Hematopoietic multipotent progenitor cell (in vitro differentiated cells): ENCODE measurements around the gene CCL5. TPM values are rescaled to one million over a fixed set of nuclear protein-coding genes. Genes with fewer than 3 reads are reported as not detected.

Experiments used
- DNase-seq, 3 donors: peaks; one replicate each; pipeline ENCODE4 v3.0.0-alpha.2; 2011 to 2015; ENCODE audit warnings: low read depth in 2 of 3, low spot score in 2 of 3
- total RNA-seq: library from RNA; depleted of rRNA; stranded (reverse); fragments of >200 nt; gene quantifications from one replicate; pipeline ENCODE4 v1.2.3, GENCODE V29; 2012

Gene CCL5
- 1.3 TPM for total RNA-seq

- DNase-seq, result no peak
Observed at GRCh38 chr17:35879773-35880654, at the start of gene CCL5. Gene CCL5 (minus strand): TSS chr17:35880360.

GRCh38 chr17:35927714-35928113 is 47.6 kb upstream of the CCL5 start:
- no peak for DNase-seq

- DNase-seq, result no peak
Observed at GRCh38 chr17:35923609-35924114, 43.5 kb upstream of the CCL5 start.

GRCh38 chr17:35920229-35920628 is 40.1 kb upstream of the CCL5 start:
- DNase-seq, result no peak

GRCh38 chr17:35918665-35919064 is 38.5 kb upstream of the CCL5 start:
- DNase-seq, result no peak

- no peak for DNase-seq
Observed at GRCh38 chr17:35917519-35918213, 37.5 kb upstream of the CCL5 start.

- peak in 1 of 3 donors; percentile 22 for DNase-seq
Observed at GRCh38 chr17:35915153-35915964, 35.2 kb upstream of the CCL5 start.

GRCh38 chr17:35914354-35914753 is 34.2 kb upstream of the CCL5 start:
- DNase-seq, result no peak

- DNase-seq, result no peak
Observed at GRCh38 chr17:35913609-35914008, 33.4 kb upstream of the CCL5 start.

- no peak for DNase-seq
Observed at GRCh38 chr17:35912942-35913341, 32.8 kb upstream of the CCL5 start.

- DNase-seq, result no peak
Observed at GRCh38 chr17:35912339-35912912, 32.3 kb upstream of the CCL5 start.

GRCh38 chr17:35909408-35909807 is 29.2 kb upstream of the CCL5 start:
- DNase-seq, result no peak

GRCh38 chr17:35907691-35908090 is 27.5 kb upstream of the CCL5 start:
- DNase-seq, result no peak

- no peak for DNase-seq
Observed at GRCh38 chr17:35906926-35907637, 26.9 kb upstream of the CCL5 start.

GRCh38 chr17:35906191-35906925 is 26.2 kb upstream of the CCL5 start:
- peak in 1 of 3 donors; percentile 23 for DNase-seq

GRCh38 chr17:35903451-35903850 is 23.3 kb upstream of the CCL5 start:
- DNase-seq, result no peak

GRCh38 chr17:35901631-35902175 is 21.5 kb upstream of the CCL5 start:
- DNase-seq, result no peak

- no peak for DNase-seq
Observed at GRCh38 chr17:35900708-35901480, 20.7 kb upstream of the CCL5 start.
